Fibroblast of mammary gland (primary cell): Measurements from ENCODE around the gene NRARP.

Source experiments
- DNase-seq: peaks from one replicate; pipeline ENCODE4 v3.0.0-alpha.2; 2010; ENCODE audit warnings: low read depth
- H3K4me3 ChIP-seq: 2 replicates; pipeline ENCODE4 v1.5.1; 2011; ENCODE audit warnings: low read depth, mild to moderate bottlenecking, low read length, moderate library complexity; ENCODE audit not compliant: control insufficient read depth
- CTCF ChIP-seq: conservative IDR thresholded peaks from 2 replicates; pipeline ENCODE4 v1.5.1; 2011; ENCODE audit warnings: low read depth, low read length, inconsistent platforms; ENCODE audit not compliant: control insufficient read depth, insufficient read depth

The NRARP gene

GRCh38 chr9:137308057-137308619, 6.1 kb upstream of the NRARP start:
- DNase-seq: no peak
- H3K4me3 ChIP-seq: no peak overlapping the region
- no peak for TF ChIP-seq CTCF

DNA sequence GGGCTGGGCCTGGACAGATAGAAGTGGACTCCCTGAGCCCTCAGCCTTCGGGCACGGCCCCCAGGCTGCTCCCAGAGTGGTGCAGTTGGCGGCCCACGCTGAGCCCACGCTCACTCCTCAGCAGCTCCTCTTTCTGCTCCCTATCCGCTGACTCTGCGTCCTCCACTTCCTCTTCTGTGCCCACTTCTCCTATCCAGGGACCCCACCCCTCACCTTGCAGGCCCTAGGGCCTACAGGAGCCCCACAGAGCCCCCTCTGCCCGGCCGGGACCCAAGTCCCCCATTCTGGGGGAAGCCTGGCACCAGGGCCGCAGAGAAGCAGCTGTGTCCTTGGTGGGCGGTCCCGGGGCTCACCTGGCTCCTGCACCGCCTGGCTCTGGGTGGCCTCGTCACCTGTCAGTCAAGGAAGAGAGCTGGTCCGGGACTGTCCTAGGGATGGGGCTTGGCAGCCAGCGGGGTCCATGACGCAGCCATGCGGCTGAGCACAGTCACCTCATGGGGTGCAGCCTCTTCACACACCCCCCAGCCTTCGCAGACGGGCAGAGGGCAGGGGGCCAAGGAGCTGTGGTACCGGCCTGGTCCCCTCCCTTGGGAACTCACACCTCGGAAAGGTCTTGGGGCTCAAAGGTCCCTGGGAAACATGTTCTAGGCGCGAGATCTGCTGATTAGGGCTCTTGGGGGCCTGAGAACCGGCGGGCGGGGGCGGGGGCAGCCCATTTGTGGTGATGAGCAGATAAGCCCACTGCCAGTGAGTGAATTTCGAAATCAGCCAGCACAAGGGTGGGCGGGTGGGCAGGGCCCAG, 5.4 kb upstream of the NRARP start:
- DNase-seq: no peak
- no peak for TF ChIP-seq CTCF
- H3K4me3 ChIP-seq: no peak overlapping the region

DNA sequence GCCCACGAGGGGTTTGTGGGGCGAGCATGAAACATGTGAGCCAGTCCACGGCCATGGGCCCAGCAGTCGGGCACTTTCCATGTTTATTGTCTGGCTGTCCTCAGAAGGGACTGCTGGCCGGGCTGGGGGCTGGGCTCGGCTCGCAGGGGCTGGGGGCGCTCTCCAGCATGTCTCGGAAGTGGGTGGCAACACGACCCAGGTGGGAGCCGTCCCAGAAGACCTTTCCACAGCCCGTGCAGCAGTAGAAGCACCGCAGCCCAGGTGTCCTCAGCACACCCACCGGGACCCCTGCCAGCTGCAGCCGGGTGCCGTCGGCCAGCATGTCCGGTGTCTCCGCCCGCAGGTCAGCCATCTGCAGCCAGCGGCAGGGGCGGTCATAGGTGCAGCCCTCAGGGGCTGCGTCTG, 4.8 kb upstream of the NRARP start:
- no peak for TF ChIP-seq CTCF
- no peak overlapping the region for H3K4me3 ChIP-seq
- DNase-seq: no peak

DNA sequence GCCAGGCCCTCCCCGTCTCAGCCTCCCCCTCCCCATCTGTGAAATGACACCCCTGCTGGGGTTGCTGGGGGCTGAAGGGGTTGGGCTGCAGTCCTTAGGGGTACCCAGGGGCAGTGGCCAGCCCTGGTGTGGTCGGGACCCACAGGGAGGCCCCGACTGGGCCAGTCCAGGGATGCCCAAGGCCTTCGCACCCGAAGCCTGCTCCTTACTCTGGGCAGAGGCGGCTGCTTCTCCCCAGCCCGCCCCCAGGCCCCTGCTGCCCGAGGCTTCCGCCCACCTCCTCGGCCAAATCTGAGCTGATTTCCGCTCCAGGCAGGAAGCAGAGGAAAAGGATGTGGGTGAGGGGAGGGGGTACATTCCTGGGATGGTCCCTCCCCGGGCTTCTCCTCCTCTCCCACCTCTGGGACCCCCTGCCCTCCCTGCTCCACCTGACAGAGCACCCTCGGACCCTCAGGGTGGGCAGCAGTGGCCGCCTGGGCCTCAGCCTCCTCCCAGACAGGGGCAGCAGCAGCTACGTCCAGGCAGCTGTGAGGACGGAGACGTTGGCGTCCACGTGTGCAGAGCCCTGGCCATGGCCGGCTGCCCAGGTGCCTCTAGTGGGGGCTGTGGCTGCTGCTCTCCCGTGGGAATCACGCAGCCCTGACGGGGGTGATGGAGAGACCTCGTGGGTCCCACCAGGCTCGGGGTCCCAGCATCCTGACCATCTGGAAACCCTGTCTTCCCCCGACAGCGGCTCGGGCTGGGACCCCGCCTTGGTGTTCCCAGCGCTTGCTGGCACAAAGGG, 4.2 kb upstream of the NRARP start:
- H3K4me3 ChIP-seq: no peak overlapping the region
- TF ChIP-seq CTCF: no peak
- no peak for DNase-seq

GRCh38 chr9:137305798-137306065, 3.7 kb upstream of the NRARP start:
- no peak for DNase-seq
- H3K4me3 ChIP-seq: no peak overlapping the region
- no peak for TF ChIP-seq CTCF

DNA sequence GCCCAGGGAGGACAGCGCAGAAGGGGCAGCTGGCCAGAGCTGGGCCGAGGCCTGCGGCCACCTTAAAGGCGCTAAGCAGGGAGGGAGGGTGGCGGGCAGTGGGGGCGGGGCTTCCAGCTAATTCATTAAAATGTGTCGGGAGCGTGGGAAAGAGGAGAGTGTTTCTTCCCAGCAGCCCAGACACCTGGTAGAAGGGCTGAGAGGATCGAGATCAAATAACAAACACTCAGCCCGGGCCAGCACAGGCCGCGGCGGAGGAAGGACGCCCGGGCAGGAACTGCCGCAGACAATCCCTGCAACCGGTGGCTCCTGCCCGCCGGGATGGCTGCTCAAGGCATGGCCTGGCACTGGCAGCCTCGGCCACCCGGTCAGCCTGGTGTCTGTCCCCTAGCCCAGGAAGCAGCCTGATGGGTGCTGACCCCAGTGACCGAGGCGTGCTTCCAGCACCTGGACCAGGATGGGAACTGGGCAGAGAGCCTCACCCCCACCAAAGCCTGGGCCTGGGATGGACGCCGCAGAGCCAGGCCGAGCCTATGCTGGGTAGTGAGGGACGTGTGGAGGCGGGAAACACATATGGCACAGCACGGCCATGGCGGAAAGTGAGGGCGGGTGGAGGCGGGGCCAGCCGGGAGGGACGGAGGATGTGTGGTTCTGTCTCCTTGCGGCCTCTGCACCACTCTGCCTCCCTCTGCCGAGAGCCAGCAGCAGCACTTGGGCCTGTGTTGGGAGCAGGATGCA, 3.2 kb upstream of the NRARP start:
- no peak for TF ChIP-seq CTCF
- H3K4me3 ChIP-seq: no peak overlapping the region
- peak; percentile 52 for DNase-seq
